K562 (cell line): ENCODE results near the gene PSMG3. TPM values are rescaled to one million over a fixed set of nuclear protein-coding genes. Genes with fewer than 3 reads are reported as not detected.

Experiments used
- ATAC-seq: fragments of 200-7000 bp; cut with Tn5 transposase; 3 replicates; pipeline ENCODE4 v1.9.1; 2020; ENCODE audit warnings: moderate library complexity
- BruUV-seq: library from RNA; stranded (reverse); fragments of 400-500 nt; replicated peaks from 2 replicates; lab custom pipeline; 2021; lab: Mats Ljungman, UMichigan
- CTCF ChIA-PET: fragments of 300-600 bp; formaldehyde crosslinking; extraction: SDS; loops from one replicate; lab custom pipeline; 2021; ENCODE audit warnings: low intra/inter-chr PET ratio; lab: Yijun Ruan, JAX
- POLR2A ChIA-PET: fragments of 300-600, 350-650 bp; sonication (Branson Sonifier 250); formaldehyde crosslinking; extraction: SDS; loops from one replicate; lab custom pipeline; 2021; ENCODE audit warnings: antibody characterized with exemption, inconsistent platforms; lab: Yijun Ruan, JAX
- DNase-seq, 4 experiments: peaks; one replicate each; pipeline versions ENCODE4 v3.0.0 to v3.0.0-alpha.2; 2011 to 2018; ENCODE audit warnings: low spot score in 3 of 4, mixed read lengths in 3 of 4; ENCODE audit errors: extremely low read depth in 1 of 4
- FAIRE-seq: peaks from 2 replicates; lab custom pipeline; 2011; peaks lifted over from hg19 to GRCh38; lab: Jason Lieb, UNC
- H2AFZ ChIP-seq: 2 replicates; pipeline ENCODE4 v1.6.0; 2011; ENCODE audit warnings: low read depth, low read length, control low read depth, inconsistent platforms
- H3K27ac ChIP-seq: fragments of 200-600 bp; 3 replicates; pipeline ENCODE4 v1.8.0; 2011; ENCODE audit warnings: low read depth, mild to moderate bottlenecking, control low read depth, inconsistent platforms, low read length, moderate library complexity, mixed read lengths; ENCODE audit errors: extremely low read depth
- H3K27me3 ChIP-seq, 2 experiments: fragments of 300-600 bp in 1 of 2; 2 replicates in 1 of 2; 3 replicates in 1 of 2; pipeline versions ENCODE4 v1.6.0 to v1.8.0; 2011; ENCODE audit warnings: inconsistent platforms in 2 of 2, low read length in 2 of 2, mild to moderate bottlenecking in 1 of 2, mixed read lengths in 1 of 2, moderate library complexity in 1 of 2; ENCODE audit not compliant: control insufficient read depth in 2 of 2, insufficient read depth in 2 of 2
- H3K36me3 ChIP-seq: fragments of 300-600 bp; 3 replicates; pipeline ENCODE4 v1.8.0; 2011; ENCODE audit warnings: mild to moderate bottlenecking, low read length, inconsistent platforms; ENCODE audit not compliant: control insufficient read depth, insufficient read depth
- H3K4me1 ChIP-seq, 2 experiments: fragments of 200-600 bp in 1 of 2; replicated peaks in 1 of 2; 2 replicates in 1 of 2; 3 replicates in 1 of 2; pipeline versions ENCODE4 v1.5.1 to v1.8.0; 2011; ENCODE audit warnings: inconsistent platforms in 2 of 2, low read length in 2 of 2, mild to moderate bottlenecking in 1 of 2, mixed read lengths in 1 of 2, moderate library complexity in 1 of 2; ENCODE audit not compliant: control insufficient read depth in 2 of 2, insufficient read depth in 2 of 2
- H3K4me2 ChIP-seq: 2 replicates; pipeline ENCODE4 v1.6.1; 2011; ENCODE audit warnings: low read length, control low read depth, inconsistent platforms, mixed read lengths; ENCODE audit not compliant: insufficient read depth
- H3K4me3 ChIP-seq: fragments of 200-600 bp; sonication (generic), shearing (Covaris generic); 2 replicates; pipeline ENCODE4 v1.5.1; 2016; ENCODE audit warnings: control low read depth, inconsistent platforms
- H3K79me2 ChIP-seq: fragments of 200-600 bp; 3 replicates; pipeline ENCODE4 v1.8.0; 2011; ENCODE audit warnings: low read length, inconsistent platforms; ENCODE audit not compliant: control insufficient read depth, insufficient read depth
- H3K9ac ChIP-seq, 2 experiments: 2 replicates each; pipeline versions ENCODE4 v1.6.0 to v1.6.1; 2011; ENCODE audit warnings: low read depth in 2 of 2, low read length in 2 of 2, control low read depth in 1 of 2, inconsistent platforms in 1 of 2, mild to moderate bottlenecking in 1 of 2, mixed read lengths in 1 of 2; ENCODE audit not compliant: insufficient read depth in 1 of 2
- H3K9me1 ChIP-seq: one replicate; pipeline ENCODE4 v1.6.0; 2011; ENCODE audit warnings: inconsistent platforms, mild to moderate bottlenecking, low read length, moderate library complexity; ENCODE audit not compliant: control insufficient read depth, insufficient read depth
- H3K9me3 ChIP-seq: replicated peaks from 2 replicates; pipeline ENCODE4 v1.5.1; 2011; ENCODE audit warnings: low read depth, low read length, inconsistent platforms; ENCODE audit not compliant: control insufficient read depth, insufficient read depth
- H4K20me1 ChIP-seq: replicated peaks from 2 replicates; pipeline ENCODE4 v1.6.1; 2011; ENCODE audit warnings: low read length, inconsistent platforms, mixed read lengths; ENCODE audit not compliant: control insufficient read depth, insufficient read depth
- NELFE ChIP-seq: IDR thresholded peaks from 2 replicates; pipeline ENCODE4 v1.6.1; 2011; ENCODE audit warnings: mild to moderate bottlenecking; ENCODE audit not compliant: insufficient read depth, insufficient read length
- RB1 ChIP-seq: fragments of 450-650 bp; IDR thresholded peaks from 2 replicates; pipeline ENCODE4 v1.6.1; 2017; ENCODE audit warnings: low read depth, mild to moderate bottlenecking
- SMARCC2 ChIP-seq: fragments of 450-650 bp; IDR thresholded peaks from 2 replicates; pipeline ENCODE4 v1.6.1; 2017; ENCODE audit warnings: antibody characterized with exemption, moderate library complexity, mild to moderate bottlenecking, low read depth
- ZC3H11A ChIP-seq: IDR thresholded peaks from 2 replicates; pipeline ENCODE4 v1.6.1; 2012; ENCODE audit warnings: low read depth, low read length, improper control_type of control experiment
- ZC3H4 ChIP-seq: sonication (generic); formaldehyde crosslinking; IDR thresholded peaks from 2 replicates; pipeline ENCODE4 v1.9.0; 2021; ENCODE audit warnings: missing genetic modification reagents, borderline replicate concordance
- ZNF431 ChIP-seq: sonication (generic); formaldehyde crosslinking; IDR thresholded peaks from 2 replicates; pipeline ENCODE4 v1.8.0; 2022; ENCODE audit warnings: mild to moderate bottlenecking, missing genetic modification reagents
- ZNF589 ChIP-seq: fragments of 200-800 bp; sonication (Bioruptor generic); IDR thresholded peaks from 2 replicates; pipeline ENCODE4 v1.6.1; 2016; ENCODE audit warnings: low read depth, missing genetic modification characterization, missing compliant biosample characterization
- ZNF696 ChIP-seq: fragments of 250-450 bp; sonication (Bioruptor Pico); conservative IDR thresholded peaks from 2 replicates; pipeline ENCODE4 v1.4.0; 2020; ENCODE audit warnings: mild to moderate bottlenecking, moderate library complexity
- WGBS: fragments of 100-300 bp; shearing (Covaris generic); methylation state at CpG from one replicate; pipeline ENCODE4 v1.1.6; 2016; ENCODE audit warnings: low coverage, mixed read lengths; ENCODE audit not compliant: insufficient coverage; ENCODE audit errors: missing lambda C conversion rate; 5-methylcytosine and 5-hydroxymethylcytosine counted together
- in situ Hi-C: fragments of 300-500 bp; cut with MboI; formaldehyde crosslinking; loops from 4 replicates; pipeline ENCODE4 v1.15.0; 2018; ENCODE audit warnings: inconsistent platforms, mixed read lengths
- intact Hi-C: fragments of 100-400 bp; cut with micrococcal nuclease; formaldehyde crosslinking; loops from 2 replicates; pipeline ENCODE4 v1.14.2; 2022
- polyA plus RNA-seq, 8 experiments: library from polyadenylated mRNA; depleted of rRNA in 4 of 8; stranded (reverse) in 5 of 8; unstranded in 3 of 8; fragments of >200 nt; fragmentation: Nextera tagmentation in 2 of 8; fragmentation: Illumina TruSeq in 1 of 8; extraction: Ambion mirVana in 2 of 8; extraction: Trizol in 1 of 8; gene quantifications; 2 replicates each; pipeline versions ENCODE4 v1.2.1 to v1.2.3, GENCODE V29; 2011 to 2014; ENCODE audit warnings: inconsistent platforms in 1 of 8, missing spikeins in 1 of 8
- total RNA-seq, 7 experiments: library from RNA; depleted of rRNA in 6 of 7; stranded (reverse); fragments of >200 nt in 6 of 7; fragmentation: Illumina TruSeq in 2 of 7; extraction: Trizol in 2 of 7; gene quantifications; 2 replicates each; pipeline versions ENCODE4 v1.2.1 to v1.2.3, GENCODE V29; 2011 to 2021; ENCODE audit warnings: low replicate concordance in 1 of 7
- TF ChIP-seq, protein P1 (sequence below), 2 experiments: fragments of 450-650 bp; IDR thresholded peaks; 2 replicates each; pipeline ENCODE4 v1.6.1; 2016; ENCODE audit warnings: mild to moderate bottlenecking in 2 of 2, borderline replicate concordance in 1 of 2, low read depth in 1 of 2, moderate library complexity in 1 of 2

Gene PSMG3
- total and polyA plus RNA-seq, 9 of the 15 experiments (the other 6 are each of a cell fraction or from before 2014, with no cell fraction given), result 34.8 to 122 (median 80.1) TPM

GRCh38 chr7:1561036-1561940 is 8.5 kb downstream of the PSMG3 start:
- ATAC-seq (no peak), FAIRE-seq (no peak), DNase-seq (no peak)
- Histone ChIP-seq H2AFZ (no peak overlapping the region), H3K27me3 (no peaks in the 10 kb centered on the region), H4K20me1 (no peaks in the 10 kb centered on the region), H3K9ac (peak overlapping the region in 1 of 2 experiments; percentile 9; a peak in 1 of 4 replicates), H3K4me3 (no peak overlapping the region), H3K4me1 (peaks cover 0 to 62% of the 10 kb centered on the region in 2 experiments; a peak in 3 of 5 replicates), H3K27ac (no peak overlapping the region), H3K4me2 (no peak overlapping the region), H3K36me3 (peaks cover 11% of the 10 kb centered on the region; the same call in 2 of the 3 replicates), H3K79me2 (no peaks in the 10 kb centered on the region), H3K9me1 (no peaks in the 10 kb centered on the region), H3K9me3 (no peaks in the 10 kb centered on the region)
- WGBS, result 57% methylated on average over 24 of the region's 34 CpGs
- POLR2A ChIA-PET, result interaction anchor here (1.0 kb wide), 1 partner anchor 25 kb away, joined by 3 read pairs; no protein-coding TSS in a partner anchor
- intact Hi-C loops, result no loop called here
- no TSS peak for BruUV-seq
- CTCF ChIA-PET, result no interaction called here
- in situ Hi-C loops, result no loop called here
- TF ChIP-seq, protein P1, sequence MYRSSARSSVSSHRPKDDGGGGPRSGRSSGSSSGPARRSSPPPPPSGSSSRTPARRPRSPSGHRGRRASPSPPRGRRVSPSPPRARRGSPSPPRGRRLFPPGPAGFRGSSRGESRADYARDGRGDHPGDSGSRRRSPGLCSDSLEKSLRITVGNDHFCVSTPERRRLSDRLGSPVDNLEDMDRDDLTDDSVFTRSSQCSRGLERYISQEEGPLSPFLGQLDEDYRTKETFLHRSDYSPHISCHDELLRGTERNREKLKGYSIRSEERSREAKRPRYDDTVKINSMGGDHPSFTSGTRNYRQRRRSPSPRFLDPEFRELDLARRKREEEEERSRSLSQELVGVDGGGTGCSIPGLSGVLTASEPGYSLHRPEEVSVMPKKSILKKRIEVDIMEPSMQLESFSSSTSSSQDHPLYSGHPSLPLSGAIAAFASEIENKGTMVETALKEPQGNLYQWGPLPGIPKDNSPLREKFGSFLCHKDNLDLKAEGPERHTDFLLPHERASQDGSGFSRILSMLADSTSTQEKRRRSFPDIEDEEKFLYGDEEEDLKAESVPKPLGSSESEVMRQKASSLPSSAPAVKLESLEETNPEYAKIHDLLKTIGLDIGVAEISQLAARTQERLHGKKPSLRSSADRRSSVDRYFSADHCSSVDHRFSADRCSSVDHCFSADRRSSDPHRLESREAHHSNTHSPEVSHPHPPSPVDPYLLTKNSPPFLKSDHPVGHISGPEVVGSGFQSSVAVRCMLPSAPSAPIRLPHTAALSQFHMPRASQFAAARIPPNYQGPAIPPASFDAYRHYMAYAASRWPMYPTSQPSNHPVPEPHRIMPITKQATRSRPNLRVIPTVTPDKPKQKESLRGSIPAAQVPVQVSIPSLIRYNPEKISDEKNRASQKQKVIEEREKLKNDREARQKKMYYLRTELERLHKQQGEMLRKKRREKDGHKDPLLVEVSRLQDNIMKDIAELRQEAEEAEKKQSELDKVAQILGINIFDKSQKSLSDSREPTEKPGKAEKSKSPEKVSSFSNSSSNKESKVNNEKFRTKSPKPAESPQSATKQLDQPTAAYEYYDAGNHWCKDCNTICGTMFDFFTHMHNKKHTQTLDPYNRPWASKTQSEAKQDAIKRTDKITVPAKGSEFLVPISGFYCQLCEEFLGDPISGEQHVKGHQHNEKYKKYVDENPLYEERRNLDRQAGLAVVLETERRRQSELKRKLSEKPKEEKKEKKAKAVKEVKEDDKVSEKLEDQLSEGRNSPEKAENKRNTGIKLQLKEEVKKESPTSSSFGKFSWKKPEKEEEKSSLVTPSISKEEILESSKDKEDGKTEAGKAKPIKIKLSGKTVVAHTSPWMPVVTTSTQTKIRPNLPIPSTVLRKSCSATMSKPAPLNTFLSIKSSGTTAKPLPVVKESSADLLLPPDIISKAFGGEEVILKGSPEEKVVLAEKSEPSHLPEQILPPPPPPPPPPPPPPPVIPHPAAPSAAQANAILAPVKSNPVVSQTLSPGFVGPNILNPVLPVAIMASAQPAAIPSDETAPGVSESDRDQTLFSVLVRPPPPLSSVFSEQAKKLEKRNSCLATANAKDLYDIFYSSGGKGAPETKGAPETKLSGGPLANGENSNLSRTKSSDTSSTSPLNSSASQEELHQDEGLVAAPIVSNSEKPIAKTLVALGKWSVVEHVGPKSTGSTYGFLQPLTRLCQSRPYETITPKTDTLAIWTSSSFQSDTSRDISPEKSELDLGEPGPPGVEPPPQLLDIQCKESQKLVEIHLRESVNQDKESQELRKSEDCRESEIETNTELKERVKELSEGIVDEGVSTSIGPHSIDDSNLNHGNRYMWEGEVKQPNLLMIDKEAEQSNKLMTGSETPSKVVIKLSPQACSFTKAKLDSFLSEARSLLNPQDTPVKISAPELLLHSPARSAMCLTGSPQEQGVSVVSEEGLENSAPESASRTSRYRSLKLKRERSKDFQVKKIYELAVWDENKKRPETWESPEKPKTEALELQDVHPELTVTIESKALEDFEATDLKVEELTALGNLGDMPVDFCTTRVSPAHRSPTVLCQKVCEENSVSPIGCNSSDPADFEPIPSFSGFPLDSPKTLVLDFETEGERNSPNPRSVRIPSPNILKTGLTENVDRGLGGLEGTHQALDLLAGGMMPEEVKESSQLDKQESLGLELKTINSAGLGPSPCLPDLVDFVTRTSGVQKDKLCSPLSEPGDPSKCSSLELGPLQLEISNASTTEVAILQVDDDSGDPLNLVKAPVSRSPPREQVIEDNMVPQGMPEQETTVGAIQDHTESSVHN (IDR thresholded peaks at IDR 0.05; ENCODE audit: borderline replicate concordance in 1 of 2, low read depth in 1 of 2), result no peak
- TF ChIP-seq ZNF589 (CRISPR knock-in tag), result no peak
- TF ChIP-seq SMARCC2, result no peak
- TF ChIP-seq ZC3H4 (CRISPR knock-in tag), result no peak
- TF ChIP-seq RB1, result no peak
- no peak for TF ChIP-seq ZNF696
- TF ChIP-seq ZC3H11A, result no peak
- no peak for TF ChIP-seq NELFE
- no peak for TF ChIP-seq ZNF431
